Motor neuron (in vitro differentiated cells): ENCODE results near the gene BMP6. TPM values are rescaled to one million over a fixed set of nuclear protein-coding genes. Genes with fewer than 3 reads are reported as not detected.

Source experiments
- ATAC-seq, 8 experiments: fragments of 200-7000 bp; cut with Tn5 transposase; replicated peaks in 6 of 8; 2 replicates each; pipeline ENCODE4 v1.8.0; 2021; ENCODE audit warnings: mild to moderate bottlenecking in 8 of 8, moderate library complexity in 8 of 8
- H3K27ac ChIP-seq, 2 donors: fragments of 250-450 bp; sonication (Bioruptor Pico); 2 replicates each; pipeline ENCODE4 v1.9.0; 2021; ENCODE audit warnings: antibody characterized with exemption in 2 of 2, mild to moderate bottlenecking in 2 of 2, moderate library complexity in 1 of 2
- H3K4me1 ChIP-seq, 2 donors: fragments of 250-450 bp; sonication (Bioruptor Pico); replicated peaks in 1 of 2; 2 replicates each; pipeline ENCODE4 v1.6.1; 2021; ENCODE audit warnings: antibody characterized with exemption in 2 of 2, mild to moderate bottlenecking in 2 of 2, moderate library complexity in 1 of 2
- H3K4me3 ChIP-seq, 5 donors: fragments of 250-450 bp; sonication (Bioruptor Pico); 2 replicates each; pipeline ENCODE4 v1.9.0; 2021; ENCODE audit warnings: antibody characterized with exemption in 5 of 5, mild to moderate bottlenecking in 5 of 5, moderate library complexity in 4 of 5
- in situ Hi-C, 9 experiments: fragments of 400-800 bp; cut with MboI; loops; one replicate each; pipeline ENCODE4 v1.15.0; 2021; ENCODE audit warnings: low sequenced_read_pairs in 9 of 9, low pct_unique_long_range_greater_than_20kb in 2 of 9; ENCODE audit not compliant: unreplicated experiment in 9 of 9
- total RNA-seq, 8 experiments: library from RNA; unstranded; fragments of 300-600 nt; gene quantifications; 2 replicates each; pipeline versions ENCODE4 v1.2.3 to v1.2.4, GENCODE V29; 2022

Gene BMP6
- total RNA-seq, 8 experiments from 2014 or later = 0.51 to 10.9 (median 1.1) TPM

DNA sequence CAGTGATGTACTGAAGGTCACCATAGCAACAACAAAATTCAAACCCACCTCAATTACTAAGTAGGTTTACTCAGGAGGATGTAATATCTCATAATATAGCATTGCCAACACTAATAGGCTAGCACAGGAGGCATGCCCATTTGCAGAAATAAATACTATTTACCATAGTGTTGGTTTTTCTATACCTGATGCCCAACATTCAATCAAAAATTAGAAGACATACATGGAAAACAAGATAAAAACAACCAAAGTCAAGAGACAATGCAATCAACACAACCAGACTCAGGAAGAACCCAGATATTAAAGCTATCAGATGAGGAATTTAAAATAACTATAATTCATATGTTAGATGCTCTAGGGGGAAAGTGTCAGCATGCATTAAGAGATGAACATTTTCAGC, 199.0 kb downstream of the BMP6 start:
- Histone ChIP-seq H3K27ac (no peak overlapping the region), H3K4me1 (peaks cover 0 to 4% of the 10 kb centered on the region in 2 donors), H3K4me3 (no peak overlapping the region)
- in situ Hi-C loops = no loop called here
- ATAC-seq = no peak

Other genes starting within 250 kb of the BMP6 start
- gene DSP, start 184.4 kb upstream of the BMP6 start, total RNA-seq = 10 to 100 TPM in 3 of 8 experiments, 1 to 10 TPM in 3, under 1 TPM in 2; 0.11 to 54.1 (median 7.8) TPM
- gene SNRNP48, start 135.9 kb upstream of the BMP6 start, total RNA-seq = 10 to 100 TPM in 3 of 8 experiments, 1 to 10 TPM in 5; 8.5 to 16.3 (median 9.5) TPM
- gene TXNDC5, start 184.7 kb downstream of the BMP6 start, total RNA-seq = 100 to 1,000 TPM in 2 of 8 experiments, 10 to 100 TPM in 6; 33.1 to 197 (median 71.2) TPM